ENCODE results near the gene DCDC2. TPM values are rescaled to one million over a fixed set of nuclear protein-coding genes. Genes with fewer than 3 reads are reported as not detected.
"Not testable (repeated sequence)": the region's sequence is repeated elsewhere in the genome, so short reads cannot be mapped to it uniquely, and the experiment has no call there.

DCDC2 gene
- total RNA-seq, 3 donors from 2014 or later, result 0.44 to 3.2 (median 2.6) TPM

DNA sequence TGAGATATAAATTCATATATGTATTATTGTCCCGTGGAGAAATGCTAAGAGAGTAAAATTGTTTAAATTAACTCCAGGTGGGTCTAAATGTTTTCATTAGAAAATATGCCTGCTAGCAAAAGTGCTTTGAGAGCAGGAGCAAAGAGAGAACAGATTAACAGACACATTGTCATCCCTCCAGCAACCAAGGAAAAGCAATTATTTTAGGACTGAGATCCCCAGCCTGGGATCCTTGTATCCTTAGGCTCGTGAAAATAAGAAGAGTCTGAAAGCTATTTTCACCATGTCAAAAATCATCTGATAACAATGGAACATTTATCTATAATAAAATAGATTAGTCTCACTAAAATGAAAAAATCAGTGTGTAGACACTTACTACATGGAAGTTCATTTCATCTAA lies 33.3 kb upstream of the DCDC2 start:
- DNase-seq, result no peak
- no peak overlapping the region for H3K4me3 ChIP-seq
- TF ChIP-seq, protein P1, sequence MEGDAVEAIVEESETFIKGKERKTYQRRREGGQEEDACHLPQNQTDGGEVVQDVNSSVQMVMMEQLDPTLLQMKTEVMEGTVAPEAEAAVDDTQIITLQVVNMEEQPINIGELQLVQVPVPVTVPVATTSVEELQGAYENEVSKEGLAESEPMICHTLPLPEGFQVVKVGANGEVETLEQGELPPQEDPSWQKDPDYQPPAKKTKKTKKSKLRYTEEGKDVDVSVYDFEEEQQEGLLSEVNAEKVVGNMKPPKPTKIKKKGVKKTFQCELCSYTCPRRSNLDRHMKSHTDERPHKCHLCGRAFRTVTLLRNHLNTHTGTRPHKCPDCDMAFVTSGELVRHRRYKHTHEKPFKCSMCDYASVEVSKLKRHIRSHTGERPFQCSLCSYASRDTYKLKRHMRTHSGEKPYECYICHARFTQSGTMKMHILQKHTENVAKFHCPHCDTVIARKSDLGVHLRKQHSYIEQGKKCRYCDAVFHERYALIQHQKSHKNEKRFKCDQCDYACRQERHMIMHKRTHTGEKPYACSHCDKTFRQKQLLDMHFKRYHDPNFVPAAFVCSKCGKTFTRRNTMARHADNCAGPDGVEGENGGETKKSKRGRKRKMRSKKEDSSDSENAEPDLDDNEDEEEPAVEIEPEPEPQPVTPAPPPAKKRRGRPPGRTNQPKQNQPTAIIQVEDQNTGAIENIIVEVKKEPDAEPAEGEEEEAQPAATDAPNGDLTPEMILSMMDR (IDR thresholded peaks at IDR 0.05), result no peak
- H3K9me3 ChIP-seq, result no peaks in the 10 kb centered on the region
- ATAC-seq, result no peak
- intact Hi-C loops (cut with DNase I, micrococcal nuclease), result no loop called here
- no peaks in the 10 kb centered on the region for H3K36me3 ChIP-seq (ENCODE audit: low read depth)
- H3K4me1 ChIP-seq (ENCODE audit: low read depth), result no peaks in the 10 kb centered on the region

DNA sequence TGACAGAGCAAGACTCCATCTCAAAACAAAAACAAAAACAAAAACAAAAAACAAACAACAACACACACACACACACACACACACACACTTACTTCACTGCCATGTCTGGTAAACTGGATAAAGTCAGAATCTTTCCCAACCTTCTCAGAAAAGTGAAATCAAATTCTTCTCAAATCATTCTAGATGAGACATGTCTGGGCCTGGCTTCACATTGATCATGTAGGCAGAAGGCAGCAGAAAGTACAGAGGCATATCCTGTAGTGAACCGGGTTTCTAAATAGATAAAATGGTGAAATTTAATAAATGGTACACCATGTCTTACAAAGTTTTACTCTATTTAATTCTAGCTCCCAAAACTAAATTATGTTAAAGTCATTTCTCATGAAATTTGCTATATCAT lies 30.0 kb upstream of the DCDC2 start:
- Histone ChIP-seq H3K4me1 (ENCODE audit: low read depth) (no peaks in the 10 kb centered on the region), H3K36me3 (ENCODE audit: low read depth) (no peaks in the 10 kb centered on the region), H3K4me3 (no peak overlapping the region), H3K9me3 (no peaks in the 10 kb centered on the region)
- no peak for DNase-seq
- intact Hi-C loops (cut with DNase I, micrococcal nuclease), result loop anchor here in 1 of 2 donors (5.0 kb wide), 1 partner anchor 106 kb away; no protein-coding TSS in a partner anchor
- no peak for ATAC-seq
- TF ChIP-seq, protein P1 (IDR thresholded peaks at IDR 0.05), result no peak

DNA sequence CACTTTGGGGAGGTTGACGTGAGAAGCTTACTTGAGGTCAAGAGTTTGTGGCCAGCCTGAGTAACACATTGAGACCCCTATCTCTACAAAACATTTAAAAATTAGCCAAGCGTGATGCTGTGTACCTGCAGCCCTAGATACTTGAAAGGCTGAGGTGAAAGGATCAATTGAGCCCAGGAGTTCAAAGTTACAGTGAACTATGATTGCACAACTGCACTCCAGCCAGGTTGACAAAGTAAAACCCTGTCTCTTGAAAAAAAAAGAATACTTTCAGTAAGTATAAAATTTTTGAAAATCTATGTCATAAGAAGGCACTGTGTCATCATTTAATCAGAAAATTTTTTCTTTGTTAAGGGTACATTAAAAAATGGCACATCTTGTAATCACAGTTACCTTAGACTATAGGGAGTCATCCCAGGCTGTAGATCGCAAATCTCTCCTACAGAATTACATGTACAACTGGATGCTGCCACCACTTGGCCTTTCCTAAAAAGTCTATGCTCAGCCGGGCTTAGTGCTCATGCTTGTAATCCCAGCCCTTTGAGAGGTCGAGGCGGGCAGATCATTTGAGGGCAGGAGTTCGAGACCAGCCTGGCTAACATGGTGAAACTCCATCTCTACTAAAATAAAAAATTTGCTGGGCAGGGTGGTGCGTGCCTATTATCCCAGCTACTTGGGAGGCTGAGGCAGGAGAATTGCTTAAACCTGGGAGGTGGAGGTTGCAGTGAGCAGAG lies 27.8 kb upstream of the DCDC2 start:
- no peaks in the 10 kb centered on the region for H3K36me3 ChIP-seq (ENCODE audit: low read depth)
- intact Hi-C loops (cut with DNase I, micrococcal nuclease), result loop anchor here in 1 of 2 donors (5.0 kb wide), 1 partner anchor 103 kb away; no protein-coding TSS in a partner anchor
- no peaks in the 10 kb centered on the region for H3K4me1 ChIP-seq (ENCODE audit: low read depth)
- TF ChIP-seq, protein P1 (IDR thresholded peaks at IDR 0.05), result no peak
- H3K4me3 ChIP-seq, result no peak overlapping the region
- DNase-seq, result no peak
- no peak for ATAC-seq
- H3K9me3 ChIP-seq, result no peaks in the 10 kb centered on the region

DNA sequence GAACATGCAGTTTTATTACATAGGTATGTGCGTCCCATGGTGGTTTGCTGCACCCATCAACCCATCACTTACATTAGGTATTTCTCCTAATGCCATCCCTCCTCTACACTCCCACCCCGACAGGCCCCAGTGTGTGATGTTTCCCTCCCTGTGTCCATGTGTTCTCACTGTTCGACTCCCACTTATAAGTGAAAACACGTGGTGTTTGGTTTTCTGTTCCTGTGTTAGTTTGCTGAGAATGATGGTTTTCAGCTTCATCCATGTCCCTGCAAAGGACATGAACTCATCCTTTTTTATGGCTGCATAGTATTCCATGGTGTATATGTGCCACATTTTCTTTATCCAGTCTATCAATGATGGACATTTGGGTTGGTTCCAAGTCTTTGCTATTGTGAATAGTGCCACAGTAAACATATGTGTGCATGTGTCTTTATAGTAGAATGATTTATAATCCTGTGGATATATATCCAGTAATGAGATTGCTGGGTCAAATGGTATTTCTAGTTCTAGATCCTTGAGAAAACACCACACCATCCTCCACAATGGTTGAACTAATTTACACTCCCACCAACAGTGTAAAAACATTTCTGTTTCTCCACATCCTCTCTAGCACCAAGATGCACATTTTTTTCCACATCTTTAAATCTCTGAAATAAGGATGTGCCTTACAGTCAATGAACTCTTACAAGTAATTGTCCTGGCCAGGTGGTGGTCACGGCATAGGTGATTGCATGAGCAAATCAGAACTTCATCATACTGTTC lies 26.7 kb upstream of the DCDC2 start:
- ATAC-seq; H3K9me3 ChIP-seq; H3K4me1 ChIP-seq (ENCODE audit: low read depth); H3K36me3 ChIP-seq (ENCODE audit: low read depth); H3K4me3 ChIP-seq; DNase-seq: not testable (repeated sequence)
- intact Hi-C loops (cut with DNase I, micrococcal nuclease), result loop anchor here in 1 of 2 donors (5.0 kb wide), 1 partner anchor 102 kb away; no protein-coding TSS in a partner anchor

DNA sequence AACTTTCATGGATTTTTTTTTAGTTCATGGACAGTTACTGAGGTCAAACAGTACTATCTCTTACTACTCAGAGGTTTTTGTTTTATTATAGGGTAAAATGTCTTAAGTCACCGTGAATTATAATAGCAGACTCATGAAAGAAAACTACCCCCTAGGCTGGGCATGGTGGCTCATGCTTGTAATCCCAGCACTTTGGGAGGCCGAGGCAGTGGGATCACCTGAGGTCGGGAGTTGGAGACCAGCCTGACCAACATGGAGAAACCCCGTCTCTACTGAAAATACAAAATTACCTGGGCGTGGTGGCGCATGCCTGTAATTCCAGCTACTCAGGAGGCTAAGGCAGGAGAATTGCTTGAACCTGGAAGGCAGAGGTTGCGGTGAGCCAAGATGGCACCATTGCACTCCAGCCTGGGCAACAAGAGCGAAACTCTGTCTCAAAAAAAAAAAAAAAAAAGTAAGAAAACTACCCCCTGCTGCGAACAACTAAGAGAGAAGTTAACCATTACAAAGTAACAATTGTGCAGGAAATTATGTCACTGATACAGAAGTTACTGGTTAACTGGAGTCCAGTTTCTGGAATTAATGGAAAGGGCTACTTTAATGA lies 25.1 kb upstream of the DCDC2 start:
- H3K36me3 ChIP-seq (ENCODE audit: low read depth); H3K4me3 ChIP-seq; ATAC-seq; DNase-seq; H3K9me3 ChIP-seq; H3K4me1 ChIP-seq (ENCODE audit: low read depth); intact Hi-C loops (cut with DNase I, micrococcal nuclease): not testable (repeated sequence)

DNA sequence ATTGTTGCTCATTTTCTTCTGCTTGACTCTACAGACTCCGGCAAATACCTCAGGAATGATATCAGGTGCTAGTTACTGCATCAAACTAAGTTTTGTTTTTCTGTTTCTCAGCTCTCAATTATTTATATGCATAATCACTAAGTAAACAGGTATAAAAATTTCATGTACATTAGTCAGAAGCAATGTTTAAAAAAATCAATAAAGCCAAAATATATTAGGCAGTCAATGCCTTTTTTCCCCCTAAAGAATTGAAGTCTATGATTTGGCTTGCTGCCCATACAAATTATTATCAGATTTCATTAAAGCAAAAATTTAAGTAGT lies 24.3 kb upstream of the DCDC2 start:
- intact Hi-C loops (cut with DNase I, micrococcal nuclease), result no loop called here
- Histone ChIP-seq H3K9me3 (no peaks in the 10 kb centered on the region), H3K36me3 (ENCODE audit: low read depth) (no peaks in the 10 kb centered on the region), H3K4me3 (no peak overlapping the region), H3K4me1 (ENCODE audit: low read depth) (no peaks in the 10 kb centered on the region)
- no peak for ATAC-seq
- TF ChIP-seq, protein P1 (IDR thresholded peaks at IDR 0.05), result no peak
- no peak for DNase-seq
